Activated CD8-positive, alpha-beta T cell treated with anti-CD3 and anti-CD28 coated beads for 36 hours (primary cell): ENCODE measurements around the gene POMT2. TPM values are rescaled to one million over a fixed set of nuclear protein-coding genes. Genes with fewer than 3 reads are reported as not detected.

Experiments used
- ATAC-seq: fragments of 200-7000 bp; cut with Tn5 transposase; one replicate; pipeline ENCODE4 v1.10.0; 2021; ENCODE audit warnings: mild to moderate bottlenecking, moderate library complexity
- CTCF ChIA-PET: fragments of 350-600 bp; sonication (Branson Sonifier 250); formaldehyde crosslinking; loops from one replicate; lab custom pipeline; 2021; ENCODE audit warnings: antibody characterized with exemption; lab: Charles Lee
- POLR2A ChIA-PET: fragments of 350-600 bp; sonication (Branson Sonifier 250); formaldehyde crosslinking; loops from one replicate; lab custom pipeline; 2021; ENCODE audit warnings: antibody characterized with exemption; lab: Charles Lee
- DNase-seq: peaks from one replicate; pipeline ENCODE4 v3.0.0-alpha.2; 2020
- H3K27ac Mint-ChIP-seq: one replicate; pipeline ENCODE4 v1.8.0; 2021; ENCODE audit warnings: mild to moderate bottlenecking, mixed read lengths
- H3K27me3 Mint-ChIP-seq: one replicate; pipeline ENCODE4 v1.8.0; 2021; ENCODE audit warnings: mixed read lengths
- H3K36me3 Mint-ChIP-seq: one replicate; pipeline ENCODE4 v1.8.0; 2021; ENCODE audit warnings: low read depth, mixed read lengths
- H3K4me1 Mint-ChIP-seq: one replicate; pipeline ENCODE4 v1.8.0; 2021; ENCODE audit warnings: low read depth, mixed read lengths
- H3K4me3 Mint-ChIP-seq: one replicate; pipeline ENCODE4 v1.8.0; 2021; ENCODE audit warnings: mild to moderate bottlenecking, moderate library complexity, mixed read lengths
- H3K9me3 Mint-ChIP-seq: one replicate; pipeline ENCODE4 v1.8.0; 2021; ENCODE audit warnings: mixed read lengths
- intact Hi-C: fragments of 100-400 bp; cut with micrococcal nuclease; formaldehyde crosslinking; loops from one replicate; pipeline ENCODE4 v1.10.0; 2022
- total RNA-seq, 2 experiments: library from RNA; stranded (reverse); gene quantifications; one replicate each; pipeline ENCODE4 v1.2.3, GENCODE V29; 2021
- TF ChIP-seq, protein P1 (sequence below): fragments of 200-600 bp; IDR thresholded peaks from one replicate; pipeline ENCODE4 v1.8.0; 2022; ENCODE audit warnings: antibody characterized with exemption, mild to moderate bottlenecking

Gene POMT2
- total RNA-seq, 2 experiments from 2014 or later: 14.2 to 15.3 TPM

DNA sequence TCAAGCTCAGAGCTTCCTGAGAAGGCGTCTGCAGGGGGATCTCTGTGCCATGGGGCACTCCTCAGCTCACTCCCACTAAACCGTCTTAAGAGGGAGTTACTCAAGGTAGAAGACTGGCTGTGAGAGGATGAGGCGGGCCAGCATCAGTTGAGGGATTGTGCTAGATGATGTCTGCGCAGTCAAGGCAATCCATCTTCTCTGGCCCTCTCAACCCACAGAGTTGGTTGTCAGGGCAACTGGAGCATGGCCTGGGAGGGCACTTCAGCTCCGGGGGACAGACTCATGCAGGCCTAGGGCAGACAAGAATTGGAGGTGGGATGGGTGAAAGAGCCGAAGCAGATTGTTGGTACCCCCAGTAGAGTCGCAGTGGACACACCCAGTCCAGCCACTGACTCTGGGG lies 9.2 kb upstream of the POMT2 start:
- H3K27me3 Mint-ChIP-seq: no peaks in the 10 kb centered on the region
- DNase-seq (no peak), ATAC-seq (no peak)
- H3K36me3 Mint-ChIP-seq: no peaks in the 10 kb centered on the region
- H3K4me1 Mint-ChIP-seq: no peaks in the 10 kb centered on the region
- CTCF ChIA-PET: interaction anchor here (1.7 kb wide), 1 partner anchor 14 kb away, joined by 11 read pairs; no protein-coding TSS in a partner anchor
- no peak overlapping the region for H3K27ac Mint-ChIP-seq
- POLR2A ChIA-PET: no interaction called here
- TF ChIP-seq, protein P1, sequence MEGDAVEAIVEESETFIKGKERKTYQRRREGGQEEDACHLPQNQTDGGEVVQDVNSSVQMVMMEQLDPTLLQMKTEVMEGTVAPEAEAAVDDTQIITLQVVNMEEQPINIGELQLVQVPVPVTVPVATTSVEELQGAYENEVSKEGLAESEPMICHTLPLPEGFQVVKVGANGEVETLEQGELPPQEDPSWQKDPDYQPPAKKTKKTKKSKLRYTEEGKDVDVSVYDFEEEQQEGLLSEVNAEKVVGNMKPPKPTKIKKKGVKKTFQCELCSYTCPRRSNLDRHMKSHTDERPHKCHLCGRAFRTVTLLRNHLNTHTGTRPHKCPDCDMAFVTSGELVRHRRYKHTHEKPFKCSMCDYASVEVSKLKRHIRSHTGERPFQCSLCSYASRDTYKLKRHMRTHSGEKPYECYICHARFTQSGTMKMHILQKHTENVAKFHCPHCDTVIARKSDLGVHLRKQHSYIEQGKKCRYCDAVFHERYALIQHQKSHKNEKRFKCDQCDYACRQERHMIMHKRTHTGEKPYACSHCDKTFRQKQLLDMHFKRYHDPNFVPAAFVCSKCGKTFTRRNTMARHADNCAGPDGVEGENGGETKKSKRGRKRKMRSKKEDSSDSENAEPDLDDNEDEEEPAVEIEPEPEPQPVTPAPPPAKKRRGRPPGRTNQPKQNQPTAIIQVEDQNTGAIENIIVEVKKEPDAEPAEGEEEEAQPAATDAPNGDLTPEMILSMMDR: no peak
- intact Hi-C loops: no loop called here
- H3K4me3 Mint-ChIP-seq: no peak overlapping the region
- no peaks in the 10 kb centered on the region for H3K9me3 Mint-ChIP-seq

DNA sequence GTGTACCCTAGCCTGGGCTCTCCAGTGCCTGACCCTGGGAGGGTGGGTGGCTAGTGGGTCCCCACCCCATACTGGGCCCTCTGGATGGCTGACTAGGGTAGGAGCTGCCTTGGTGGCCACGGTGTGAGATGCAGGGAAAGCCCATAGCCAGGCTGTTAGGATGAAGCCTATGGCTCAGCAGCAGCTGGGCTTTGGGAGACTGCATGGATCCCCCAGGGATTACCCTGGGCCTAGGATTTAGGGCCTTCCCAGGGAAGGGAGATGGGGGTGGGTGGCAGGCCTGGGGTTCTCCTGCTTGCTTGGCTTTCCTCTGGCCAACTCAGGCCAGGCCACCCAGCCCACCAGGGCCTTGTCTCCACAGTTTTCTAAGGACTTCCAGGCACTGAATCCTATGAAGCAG lies 6.4 kb upstream of the POMT2 start:
- Mint-ChIP-seq H3K4me1 (peaks cover 5% of the 10 kb centered on the region), H3K4me3 (no peak overlapping the region), H3K27ac (no peak overlapping the region), H3K36me3 (no peaks in the 10 kb centered on the region), H3K27me3 (no peaks in the 10 kb centered on the region), H3K9me3 (no peaks in the 10 kb centered on the region)
- TF ChIP-seq, protein P1: no peak
- ChIA-PET CTCF (no interaction called here), POLR2A (no interaction called here)
- DNase-seq: no peak
- intact Hi-C loops: no loop called here
- no peak for ATAC-seq

DNA sequence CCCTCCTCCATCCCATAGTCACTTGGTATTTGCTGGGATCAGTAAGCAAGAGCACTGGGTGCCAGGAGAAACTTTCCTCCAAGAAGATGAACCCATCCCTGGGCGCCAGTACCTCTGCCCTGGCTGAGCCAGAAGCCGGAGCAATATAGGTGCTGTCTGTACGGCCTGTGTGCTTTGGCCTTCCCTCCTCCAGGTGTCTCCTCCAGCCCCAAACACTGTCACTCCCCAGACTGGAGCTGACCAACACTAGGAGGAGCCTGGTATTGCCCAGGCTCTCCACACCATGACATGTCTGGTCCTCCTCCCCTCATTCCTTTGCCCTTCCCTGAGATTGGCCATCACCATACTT lies 5.0 kb upstream of the POMT2 start:
- POLR2A ChIA-PET: interaction anchor here (0.8 kb wide), 1 partner anchor 27 kb away, joined by 3 read pairs; no protein-coding TSS in a partner anchor
- ATAC-seq: no peak
- Mint-ChIP-seq H3K27ac (no peak overlapping the region), H3K4me3 (no peak overlapping the region), H3K36me3 (no peaks in the 10 kb centered on the region), H3K9me3 (no peaks in the 10 kb centered on the region), H3K4me1 (peaks cover 9% of the 10 kb centered on the region), H3K27me3 (no peaks in the 10 kb centered on the region)
- CTCF ChIA-PET: interaction anchor here (0.9 to 2.4 kb wide), 3 partner anchors 10 to 174 kb away, joined by 3 to 10 read pairs (median 3); partner anchors contain the start of gene TMED8
- DNase-seq: no peak
- intact Hi-C loops: no loop called here
- TF ChIP-seq, protein P1: no peak

DNA sequence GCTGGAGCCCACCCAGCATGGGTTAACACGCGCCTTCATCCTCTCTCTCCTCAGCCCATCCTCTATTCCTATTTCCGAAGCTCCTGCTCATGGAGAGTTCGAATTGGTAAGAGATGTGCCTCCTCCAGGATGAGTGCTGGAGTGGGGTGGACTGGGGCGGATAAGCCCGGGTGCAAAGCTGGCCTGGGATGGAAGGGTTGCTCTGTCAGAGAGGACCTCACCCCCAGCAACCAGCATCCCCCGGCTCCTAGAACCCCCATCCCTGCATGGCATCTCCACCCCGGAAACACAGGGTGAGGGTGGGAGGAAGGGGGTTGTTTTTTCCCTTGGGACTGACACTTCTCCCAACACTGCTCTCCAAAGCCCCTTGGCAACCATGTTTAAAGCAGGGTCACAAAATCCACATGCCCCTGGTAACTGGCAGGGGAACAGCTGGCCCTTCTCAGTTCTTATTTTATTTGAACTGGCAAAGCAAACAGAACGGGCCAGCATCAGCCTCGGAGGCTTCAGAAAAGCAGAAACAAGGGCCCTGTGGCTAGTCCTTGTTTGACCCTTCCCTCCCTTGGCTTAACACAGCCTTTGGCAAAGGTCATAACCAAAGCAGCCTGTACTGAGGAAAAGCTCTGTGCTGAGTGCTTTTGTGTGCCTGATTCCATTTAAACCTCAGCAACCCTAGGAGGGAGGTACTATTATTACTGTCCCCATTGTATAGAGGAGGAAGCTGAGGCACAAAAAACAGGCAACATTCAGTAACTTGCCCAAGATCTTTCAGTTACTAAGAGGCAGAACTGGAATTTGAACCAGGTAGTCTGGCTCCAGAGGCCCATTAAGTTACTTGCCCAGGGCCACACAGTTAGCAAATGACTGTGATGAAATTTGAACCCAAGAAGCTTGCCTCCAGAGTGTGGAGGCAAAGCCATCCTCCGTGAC lies 4.4 kb upstream of the POMT2 start:
- no peak for DNase-seq
- intact Hi-C loops: loop anchor here (5.0 kb wide), 1 partner anchor 132 kb away; the partner anchor contains the start of genes AHSA1 and VIPAS39
- Mint-ChIP-seq H3K9me3 (no peaks in the 10 kb centered on the region), H3K4me1 (peaks cover 10% of the 10 kb centered on the region), H3K36me3 (no peaks in the 10 kb centered on the region), H3K27me3 (no peaks in the 10 kb centered on the region), H3K27ac (no peak overlapping the region), H3K4me3 (no peak overlapping the region)
- TF ChIP-seq, protein P1: no peak
- ChIA-PET POLR2A (interaction anchor here (0.8 kb wide), 1 partner anchor 27 kb away, joined by 3 read pairs; no protein-coding TSS in a partner anchor), CTCF (interaction anchor here (0.9 to 2.4 kb wide), 4 partner anchors 9 to 174 kb away, joined by 3 to 10 read pairs (median 3); partner anchors contain the start of gene TMED8)
- ATAC-seq: no peak

DNA sequence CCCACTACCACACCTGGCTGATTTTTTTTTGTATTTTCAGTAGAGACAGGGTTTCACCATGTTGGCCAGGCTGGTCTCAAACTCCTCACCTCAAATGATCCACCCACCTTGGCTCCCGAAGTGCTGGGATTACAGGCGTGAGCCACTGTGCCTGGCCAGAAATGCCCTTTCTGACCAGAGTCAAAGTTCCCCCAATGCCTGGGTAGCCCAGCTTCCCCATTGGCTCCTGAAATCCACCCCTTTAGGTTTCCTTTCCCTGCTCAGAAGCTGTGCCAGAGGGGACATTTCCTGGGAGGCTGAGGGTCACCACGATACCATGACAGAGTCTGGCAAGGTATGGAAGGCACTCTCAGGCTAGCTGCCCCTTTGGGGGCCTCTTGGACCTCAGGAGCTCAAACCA lies 3.6 kb upstream of the POMT2 start:
- no peaks in the 10 kb centered on the region for H3K27me3 Mint-ChIP-seq
- TF ChIP-seq, protein P1: no peak
- intact Hi-C loops: loop anchor here (5.0 kb wide), 1 partner anchor 133 kb away; the partner anchor contains the start of genes AHSA1 and VIPAS39
- H3K4me1 Mint-ChIP-seq: peaks cover 17% of the 10 kb centered on the region
- H3K4me3 Mint-ChIP-seq: no peak overlapping the region
- ATAC-seq (no peak), DNase-seq (no peak)
- H3K9me3 Mint-ChIP-seq: no peaks in the 10 kb centered on the region
- POLR2A ChIA-PET: no interaction called here
- CTCF ChIA-PET: interaction anchor here (1.2 to 2.4 kb wide), 3 partner anchors 8 to 172 kb away, joined by 3 to 10 read pairs (median 3); no protein-coding TSS in a partner anchor
- no peak overlapping the region for H3K27ac Mint-ChIP-seq
- no peaks in the 10 kb centered on the region for H3K36me3 Mint-ChIP-seq
